HG03139 (cell line): ENCODE data around the gene PSENEN.
A peak's percentile ranks its signal among the peaks of the same experiment; 100 is the strongest.

Experiments
- ATAC-seq: cut with Tn5 transposase; IDR thresholded peaks from one replicate; pipeline ENCODE4 v1.9.1; 2021; ENCODE audit not compliant: unreplicated experiment

The PSENEN gene

DNA sequence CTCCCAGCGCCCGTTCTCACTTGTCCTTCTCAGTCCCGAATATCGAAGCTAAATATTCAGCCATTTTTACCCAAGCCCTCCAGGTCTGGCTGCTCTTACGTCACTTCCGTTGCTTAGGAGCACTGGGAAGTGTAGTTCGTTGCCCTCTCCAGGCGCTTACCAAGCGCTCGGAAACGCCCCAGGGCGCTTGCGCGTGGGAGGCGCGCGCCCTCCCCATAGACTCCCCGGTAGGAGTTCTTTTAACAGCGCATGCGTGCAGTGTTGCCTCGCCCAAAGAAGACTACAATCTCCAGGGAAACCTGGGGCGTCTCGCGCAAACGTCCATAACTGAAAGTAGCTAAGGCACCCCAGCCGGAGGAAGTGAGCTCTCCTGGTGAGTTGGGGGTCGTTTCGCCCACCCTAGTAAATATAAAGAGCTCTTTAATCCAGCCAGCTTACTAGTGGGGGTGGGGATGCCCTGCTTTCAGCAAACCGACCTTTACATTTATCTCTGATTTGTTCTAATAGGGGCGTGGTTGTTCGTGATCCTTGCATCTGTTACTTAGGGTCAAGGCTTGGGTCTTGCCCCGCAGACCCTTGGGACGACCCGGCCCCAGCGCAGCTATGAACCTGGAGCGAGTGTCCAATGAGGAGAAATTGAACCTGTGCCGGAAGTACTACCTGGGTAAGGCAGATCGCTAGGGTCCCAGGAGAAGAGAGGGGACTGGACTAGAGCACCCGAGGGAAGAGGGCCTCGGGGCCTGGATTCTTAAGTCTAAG is at the start of gene PSENEN, which contains the start of gene U2AF1L4:
Gene PSENEN (plus strand): TSS at position 324 of the 759 bp plus-strand sequence. CDS start 280 bp downstream, at position 604.
Gene U2AF1L4 (minus strand): TSS at position 91 of the 759 bp plus-strand sequence. CDS start 27 bp downstream, at position 64.
- ATAC-seq, result peak; percentile 35

DNA sequence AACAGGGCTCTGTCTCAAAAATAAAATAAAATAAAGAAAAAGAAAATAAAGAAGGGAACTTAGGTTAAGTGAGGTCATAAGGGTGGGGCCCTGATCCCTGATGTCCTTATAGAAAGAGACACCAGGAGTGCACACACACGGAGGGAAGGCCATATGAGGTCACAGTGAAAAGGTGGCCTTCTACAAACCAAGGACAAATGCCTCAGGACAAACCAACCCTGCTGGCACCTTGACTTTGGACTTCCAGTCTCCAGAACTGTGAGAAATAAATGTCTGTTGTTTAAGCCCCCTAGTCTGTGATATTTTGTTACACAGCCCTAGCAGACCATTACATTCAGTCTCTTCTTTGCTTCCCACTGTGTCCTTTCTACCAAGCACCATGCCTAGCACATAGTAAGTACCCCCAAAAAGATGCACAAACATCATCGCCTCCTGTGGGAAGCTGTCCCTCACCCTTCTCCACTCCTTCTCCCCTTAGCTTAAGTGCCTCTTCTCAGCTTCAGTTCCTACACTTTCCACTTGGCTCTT is 49.5 kb upstream of the PSENEN start:
- ATAC-seq, result no peak

DNA sequence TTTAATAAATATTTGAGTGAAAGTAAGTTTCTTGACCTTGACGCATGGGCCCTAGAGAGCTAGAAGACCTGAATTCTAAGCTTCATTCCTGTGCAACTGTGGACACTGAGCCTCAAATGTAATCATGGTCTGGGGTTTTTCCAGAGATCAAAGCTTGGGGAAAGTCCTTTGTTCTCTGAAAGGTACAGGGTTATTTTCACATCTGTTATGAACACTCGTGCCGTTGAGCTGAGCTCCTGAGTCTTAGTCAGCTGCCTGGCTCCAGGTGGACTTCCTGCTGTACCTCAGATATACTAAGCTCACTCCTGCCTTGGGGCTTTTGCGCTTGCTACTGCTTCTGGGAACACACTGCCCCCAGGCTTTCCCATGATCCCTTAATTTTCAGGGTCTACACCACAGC is 48.6 kb upstream of the PSENEN start:
- no peak for ATAC-seq

GRCh38 chr19:35702223-35703012 is 43.0 kb upstream of the PSENEN start:
- ATAC-seq, result peak; percentile 93

DNA sequence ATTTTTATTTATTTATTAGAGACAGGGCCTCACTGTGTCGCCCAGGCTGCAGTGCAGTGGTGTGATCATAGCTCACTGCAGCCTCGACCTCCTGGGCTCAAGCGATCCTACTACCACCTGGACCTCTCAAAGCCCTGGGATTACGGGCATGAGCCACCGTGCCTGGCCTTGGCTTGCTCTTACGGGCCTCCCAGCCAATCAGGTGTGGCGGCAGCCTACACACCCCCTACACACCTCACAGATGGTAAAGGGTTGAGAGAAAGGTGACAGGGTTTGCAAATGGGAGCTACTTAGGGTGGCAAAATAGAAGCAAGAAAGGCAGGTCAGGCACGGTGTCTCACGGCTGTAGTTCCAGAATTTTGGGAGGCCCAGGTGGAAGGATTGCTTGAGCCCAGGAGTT is 42.1 kb upstream of the PSENEN start:
- ATAC-seq, result no peak

- ATAC-seq, result no peak
These were observed 41.2 kb upstream of the PSENEN start, which contains the start of gene ZBTB32 for GRCh38 chr19:35704218-35704617. Gene ZBTB32, plus strand, starts transcription at chr19:35704558. Its CDS starts 10,069 bp downstream, at chr19:35714627.

DNA sequence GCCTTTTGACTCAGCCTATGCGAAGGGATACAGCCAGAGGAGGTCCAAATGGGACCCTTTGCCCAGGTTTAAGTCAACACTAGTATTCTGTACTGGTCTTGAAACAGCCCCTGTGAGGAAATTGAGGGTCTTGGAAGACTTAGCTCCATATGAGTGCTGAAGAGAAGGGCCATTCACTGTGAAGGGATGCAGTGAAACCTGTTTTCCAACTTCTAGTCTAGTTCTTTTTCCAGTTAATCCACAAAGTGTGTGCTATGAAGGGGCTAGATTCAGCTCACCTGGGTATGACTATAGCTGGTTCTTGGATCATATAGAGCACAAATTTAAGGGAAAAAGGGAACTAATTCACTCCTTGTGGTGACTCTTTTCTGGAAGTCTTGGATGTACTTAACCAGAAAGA is 37.1 kb upstream of the PSENEN start:
- ATAC-seq, result no peak

DNA sequence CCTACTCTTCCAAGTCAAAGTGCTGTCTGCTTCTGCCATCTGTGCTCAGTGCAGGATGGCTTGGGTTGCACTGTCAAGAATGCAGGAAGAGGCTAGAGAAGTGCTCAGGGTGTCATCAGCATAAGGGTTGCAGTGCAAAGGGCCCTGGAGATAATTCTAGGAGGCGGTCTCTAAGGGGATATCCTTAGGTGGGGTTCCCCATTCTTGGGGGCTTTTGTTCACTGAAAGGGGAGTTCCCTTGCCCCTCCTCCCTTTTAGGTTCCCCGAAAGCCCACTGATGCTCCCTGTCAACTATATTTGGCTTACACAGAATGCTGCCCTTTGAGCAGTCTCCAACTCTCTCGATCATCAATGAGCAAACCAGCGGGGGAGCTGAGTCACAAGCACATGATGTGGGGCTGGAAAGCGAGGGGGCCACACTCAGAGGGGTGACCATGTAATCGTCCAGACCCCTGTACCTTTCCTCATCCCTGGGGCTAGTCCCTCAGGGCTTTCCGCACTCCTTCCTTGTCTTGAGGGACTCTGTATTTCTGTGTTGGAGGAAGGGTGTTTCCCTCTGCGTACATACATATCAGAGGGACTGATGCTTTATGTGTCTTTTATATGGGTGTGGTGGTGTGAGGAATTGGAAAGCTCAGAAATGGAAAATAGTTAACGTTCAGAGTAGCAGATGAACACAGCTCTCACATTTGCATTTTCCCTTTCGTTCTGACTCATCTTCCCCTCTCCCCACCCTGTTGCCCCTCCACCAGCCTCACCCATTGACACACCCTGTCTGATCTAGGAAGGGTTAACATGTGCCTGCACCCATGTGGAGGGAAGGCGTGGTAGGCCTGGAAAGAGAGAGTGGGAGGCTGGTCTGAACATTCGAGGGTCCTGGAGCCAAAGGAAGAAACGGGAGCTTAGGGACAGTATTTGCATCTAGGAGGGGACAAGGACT is 34.4 kb upstream of the PSENEN start:
- ATAC-seq, result no peak

DNA sequence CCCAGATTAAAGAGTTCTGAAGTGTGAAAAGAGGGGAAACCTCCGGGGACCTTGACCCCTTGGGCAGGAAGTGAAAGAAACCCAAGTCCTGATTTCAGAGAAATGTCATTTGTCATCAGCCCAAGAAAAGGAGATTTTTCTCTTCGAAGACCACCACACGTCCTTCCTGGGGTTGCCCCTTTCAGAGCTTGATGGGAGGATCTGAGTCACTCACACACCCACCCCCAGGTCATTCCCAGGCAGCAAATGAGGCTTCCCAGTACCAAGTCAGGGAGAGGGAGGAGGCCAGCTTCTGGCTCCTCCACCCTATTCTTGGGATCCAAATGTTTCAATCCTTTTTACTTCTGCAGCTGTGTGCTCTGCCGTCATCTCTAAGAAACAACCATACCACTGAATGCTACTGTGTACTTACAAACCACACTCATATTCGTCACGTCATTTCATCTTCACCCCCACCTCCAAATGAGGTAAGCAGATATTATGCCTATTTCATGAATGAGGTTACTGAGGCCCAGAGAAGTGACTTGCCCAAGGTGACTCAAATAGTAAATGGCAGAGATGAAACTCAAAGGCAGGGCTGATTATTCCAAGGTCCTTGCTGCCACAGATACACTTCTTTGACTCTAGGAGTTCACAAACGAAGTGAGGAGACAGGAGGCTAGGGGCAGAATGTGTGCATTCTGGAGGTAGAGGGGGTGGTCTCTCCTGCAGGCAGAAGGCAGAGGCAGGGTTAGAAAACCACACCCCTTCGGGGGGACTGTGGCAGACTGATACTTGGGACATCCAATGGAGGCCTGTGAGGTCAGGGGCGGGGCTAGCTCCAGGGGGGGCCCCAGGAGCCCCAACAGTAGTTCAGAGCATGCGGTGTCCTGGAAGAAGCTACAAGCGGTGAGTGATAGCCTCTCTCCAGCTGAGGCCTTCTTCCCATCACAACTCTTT is 32.6 kb upstream of the PSENEN start:
- ATAC-seq, result no peak

- no peak for ATAC-seq
These were observed 32.0 kb upstream of the PSENEN start for GRCh38 chr19:35713506-35713850.

DNA sequence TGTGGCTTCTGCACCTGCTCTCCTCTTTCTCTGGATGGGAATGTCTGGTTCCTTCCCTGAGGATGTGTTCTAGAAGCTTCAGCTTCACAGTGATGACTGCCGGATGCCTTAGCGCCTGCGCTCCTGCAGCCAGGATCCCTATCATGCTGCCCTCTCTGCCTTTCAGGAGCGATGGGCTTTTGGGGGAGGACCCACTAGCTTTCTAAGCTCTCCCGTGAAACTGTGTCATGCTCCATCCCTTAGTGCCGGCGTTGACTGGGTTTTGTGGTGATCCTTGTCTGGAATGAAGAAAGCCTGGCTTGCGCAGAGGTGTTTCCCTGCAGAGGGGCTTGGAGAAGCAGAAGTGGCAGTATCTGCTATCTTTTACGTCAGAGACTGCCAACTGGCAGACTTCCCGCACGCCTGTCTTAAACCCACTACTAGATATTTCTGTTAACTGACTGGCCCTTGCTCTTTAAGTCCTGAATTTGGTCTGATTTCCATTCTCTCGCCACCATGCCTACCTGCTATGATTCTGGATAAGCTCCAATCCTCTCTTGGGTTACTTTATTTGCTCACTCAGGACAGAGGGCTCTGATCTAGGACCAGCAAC is 31.5 kb upstream of the PSENEN start:
- no peak for ATAC-seq

- ATAC-seq, result no peak
These were observed 30.7 kb upstream of the PSENEN start for GRCh38 chr19:35714601-35715354.

DNA sequence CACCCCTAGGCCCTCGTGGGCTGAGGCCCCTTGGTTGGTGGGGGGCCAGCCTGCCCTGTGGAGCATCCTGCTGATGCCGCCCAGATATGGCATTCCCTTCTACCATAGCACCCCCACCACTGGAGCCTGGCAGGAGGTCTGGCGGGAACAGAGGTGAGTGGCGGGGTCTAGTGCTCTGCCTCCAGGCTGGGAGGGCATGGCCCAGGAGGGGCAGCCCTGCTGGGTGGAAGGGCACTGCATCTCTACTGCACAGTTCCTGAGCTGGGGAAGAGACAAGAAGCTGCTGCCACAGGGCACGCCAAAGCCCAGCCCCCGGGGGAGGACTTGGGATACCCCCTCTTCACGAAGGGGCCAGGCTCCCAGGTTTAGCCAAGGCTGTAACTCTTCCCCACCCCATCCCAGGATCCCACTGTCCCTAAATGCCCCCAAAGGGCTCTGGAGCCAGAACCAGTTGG is 30.1 kb upstream of the PSENEN start:
- ATAC-seq, result no peak

- peak; percentile 4 for ATAC-seq
These were observed 29.3 kb upstream of the PSENEN start for GRCh38 chr19:35715981-35716800.

GRCh38 chr19:35716801-35717664 is 28.4 kb upstream of the PSENEN start:
- peak; percentile 43 for ATAC-seq

GRCh38 chr19:35717665-35718344 is 27.6 kb upstream of the PSENEN start, which contains the start of gene KMT2B:
Gene KMT2B, plus strand, starts transcription at chr19:35718003. Its CDS starts 16 bp downstream, at chr19:35718019.
- no peak for ATAC-seq
